Breast epithelium (tissue), 4 donors: ENCODE data around the gene NSMCE3. TPM values are rescaled to one million over a fixed set of nuclear protein-coding genes. Genes with fewer than 3 reads are reported as not detected.
A peak's percentile ranks its signal among the peaks of the same experiment; 100 is the strongest.

Experiments
- DNase-seq, 2 donors: peaks; one replicate each; pipeline ENCODE4 v3.0.0-alpha.2; 2019; ENCODE audit warnings: low spot score in 2 of 2
- H3K27ac ChIP-seq, 2 donors: fragments of 200-600 bp; sonication (generic) in 1 of 2; one replicate each; pipeline ENCODE4 v1.5.1; 2016 to 2019; ENCODE audit warnings: mild to moderate bottlenecking in 1 of 2
- H3K27me3 ChIP-seq, 2 donors: fragments of 200-600 bp; sonication (generic) in 1 of 2; one replicate each; pipeline versions ENCODE4 v1.5.1 to v1.6.0; 2017 to 2019; ENCODE audit warnings: control low read depth in 1 of 2, mild to moderate bottlenecking in 1 of 2
- H3K36me3 ChIP-seq: fragments of 200-600 bp; one replicate; pipeline ENCODE4 v1.5.1; 2019
- H3K4me1 ChIP-seq, 2 donors: fragments of 200-600 bp; sonication (generic); one replicate each; pipeline ENCODE4 v1.5.1; 2016 to 2019; ENCODE audit warnings: control low read depth in 1 of 2
- H3K4me3 ChIP-seq, 3 donors: fragments of 200-600 bp; sonication (generic); 1 replicate in 2 of 3; 2 replicates in 1 of 3; pipeline ENCODE4 v1.5.1; 2016 to 2019; ENCODE audit warnings: mild to moderate bottlenecking in 3 of 3, moderate library complexity in 2 of 3
- H3K9me3 ChIP-seq, 2 donors: fragments of 200-600 bp; sonication (generic) in 1 of 2; one replicate each; pipeline ENCODE4 v1.5.1; 2016 to 2019; ENCODE audit warnings: control low read depth in 1 of 2
- POLR2A ChIP-seq: fragments of 450-650 bp; IDR thresholded peaks from one replicate; pipeline ENCODE4 v1.6.1; 2016; ENCODE audit warnings: antibody characterized with exemption, mild to moderate bottlenecking, moderate library complexity
- POLR2AphosphoS5 ChIP-seq, 3 donors: sonication (generic); formaldehyde crosslinking; IDR thresholded peaks; one replicate each; pipeline ENCODE4 v1.6.1; 2017; ENCODE audit warnings: antibody characterized with exemption in 3 of 3
- intact Hi-C: fragments of 100-400 bp; cut with DNase I; formaldehyde crosslinking; loops from one replicate; pipeline ENCODE4 v1.15.1; 2023; ENCODE audit warnings: low total_unique reads
- total RNA-seq, 3 donors: library from RNA; depleted of rRNA; stranded (reverse); fragments of >200 nt; gene quantifications; one replicate each; pipeline ENCODE4 v1.1.0, GENCODE V29; 2016
- TF ChIP-seq, protein P1 (sequence below), 3 donors: fragments of 450-650 bp; IDR thresholded peaks; one replicate each; pipeline ENCODE4 v1.5.1; 2016 to 2017; ENCODE audit warnings: antibody characterized with exemption in 3 of 3, mild to moderate bottlenecking in 3 of 3, moderate library complexity in 3 of 3

Gene NSMCE3
- total RNA-seq, 3 donors from 2014 or later, result 7.0 to 11.1 (median 8.2) TPM

DNA sequence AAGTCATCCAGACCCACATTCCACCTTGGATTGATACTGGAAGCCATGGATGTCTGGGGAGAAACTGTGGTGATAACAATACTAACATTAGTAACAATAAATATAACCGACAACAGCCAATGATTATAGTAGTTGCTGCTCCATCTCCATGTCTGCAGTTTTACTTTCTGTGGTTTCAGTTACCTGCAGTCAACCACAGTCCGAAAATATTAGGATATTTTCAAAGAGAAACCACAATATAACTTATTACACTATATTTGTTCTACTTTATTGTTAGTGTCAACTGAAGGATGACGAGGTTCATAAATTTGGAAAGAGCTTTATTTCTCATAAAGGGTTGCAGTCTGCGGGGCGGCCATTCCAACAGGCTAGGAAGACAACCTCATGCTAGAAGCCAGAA, 2.6 kb upstream of the NSMCE3 start:
- TF ChIP-seq POLR2AphosphoS5 (IDR thresholded peaks at IDR 0.05) (no peak), POLR2A (no peak)
- TF ChIP-seq, protein P1, sequence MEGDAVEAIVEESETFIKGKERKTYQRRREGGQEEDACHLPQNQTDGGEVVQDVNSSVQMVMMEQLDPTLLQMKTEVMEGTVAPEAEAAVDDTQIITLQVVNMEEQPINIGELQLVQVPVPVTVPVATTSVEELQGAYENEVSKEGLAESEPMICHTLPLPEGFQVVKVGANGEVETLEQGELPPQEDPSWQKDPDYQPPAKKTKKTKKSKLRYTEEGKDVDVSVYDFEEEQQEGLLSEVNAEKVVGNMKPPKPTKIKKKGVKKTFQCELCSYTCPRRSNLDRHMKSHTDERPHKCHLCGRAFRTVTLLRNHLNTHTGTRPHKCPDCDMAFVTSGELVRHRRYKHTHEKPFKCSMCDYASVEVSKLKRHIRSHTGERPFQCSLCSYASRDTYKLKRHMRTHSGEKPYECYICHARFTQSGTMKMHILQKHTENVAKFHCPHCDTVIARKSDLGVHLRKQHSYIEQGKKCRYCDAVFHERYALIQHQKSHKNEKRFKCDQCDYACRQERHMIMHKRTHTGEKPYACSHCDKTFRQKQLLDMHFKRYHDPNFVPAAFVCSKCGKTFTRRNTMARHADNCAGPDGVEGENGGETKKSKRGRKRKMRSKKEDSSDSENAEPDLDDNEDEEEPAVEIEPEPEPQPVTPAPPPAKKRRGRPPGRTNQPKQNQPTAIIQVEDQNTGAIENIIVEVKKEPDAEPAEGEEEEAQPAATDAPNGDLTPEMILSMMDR (IDR thresholded peaks at IDR 0.05), result no peak
- intact Hi-C loops, result no loop called here
- no peaks in the 10 kb centered on the region for H3K36me3 ChIP-seq
- no peaks in the 10 kb centered on the region for H3K9me3 ChIP-seq
- H3K4me1 ChIP-seq, result peaks cover 0 to 7% of the 10 kb centered on the region in 2 donors
- no peaks in the 10 kb centered on the region for H3K27me3 ChIP-seq
- no peak for DNase-seq
- no peak overlapping the region for H3K4me3 ChIP-seq
- no peak overlapping the region for H3K27ac ChIP-seq

DNA sequence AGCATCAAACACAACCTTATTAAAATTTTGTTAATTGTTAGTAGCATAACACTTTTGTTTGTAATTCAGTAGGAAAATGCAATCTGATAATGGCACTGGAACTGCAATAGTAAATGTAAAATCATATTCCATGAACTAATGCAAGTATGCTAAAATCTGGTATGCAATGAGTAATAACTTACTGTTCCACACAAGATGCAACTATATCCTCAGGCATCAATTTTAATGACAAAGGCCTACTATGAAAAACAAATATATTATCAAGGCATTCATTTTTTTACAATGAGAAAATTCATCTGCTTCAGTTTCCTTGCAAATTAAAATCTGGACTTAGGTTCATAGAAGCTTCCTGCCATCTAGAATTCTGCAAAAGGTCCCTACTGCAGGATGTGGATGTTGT, 1.4 kb upstream of the NSMCE3 start:
- Histone ChIP-seq H3K36me3 (no peaks in the 10 kb centered on the region), H3K9me3 (no peaks in the 10 kb centered on the region), H3K4me3 (no peak overlapping the region), H3K27me3 (no peaks in the 10 kb centered on the region), H3K4me1 (peaks cover 0 to 7% of the 10 kb centered on the region in 2 donors), H3K27ac (no peak overlapping the region)
- intact Hi-C loops, result no loop called here
- TF ChIP-seq, protein P1 (IDR thresholded peaks at IDR 0.05), result no peak
- TF ChIP-seq POLR2AphosphoS5 (IDR thresholded peaks at IDR 0.05) (no peak), POLR2A (no peak)
- no peak for DNase-seq

DNA sequence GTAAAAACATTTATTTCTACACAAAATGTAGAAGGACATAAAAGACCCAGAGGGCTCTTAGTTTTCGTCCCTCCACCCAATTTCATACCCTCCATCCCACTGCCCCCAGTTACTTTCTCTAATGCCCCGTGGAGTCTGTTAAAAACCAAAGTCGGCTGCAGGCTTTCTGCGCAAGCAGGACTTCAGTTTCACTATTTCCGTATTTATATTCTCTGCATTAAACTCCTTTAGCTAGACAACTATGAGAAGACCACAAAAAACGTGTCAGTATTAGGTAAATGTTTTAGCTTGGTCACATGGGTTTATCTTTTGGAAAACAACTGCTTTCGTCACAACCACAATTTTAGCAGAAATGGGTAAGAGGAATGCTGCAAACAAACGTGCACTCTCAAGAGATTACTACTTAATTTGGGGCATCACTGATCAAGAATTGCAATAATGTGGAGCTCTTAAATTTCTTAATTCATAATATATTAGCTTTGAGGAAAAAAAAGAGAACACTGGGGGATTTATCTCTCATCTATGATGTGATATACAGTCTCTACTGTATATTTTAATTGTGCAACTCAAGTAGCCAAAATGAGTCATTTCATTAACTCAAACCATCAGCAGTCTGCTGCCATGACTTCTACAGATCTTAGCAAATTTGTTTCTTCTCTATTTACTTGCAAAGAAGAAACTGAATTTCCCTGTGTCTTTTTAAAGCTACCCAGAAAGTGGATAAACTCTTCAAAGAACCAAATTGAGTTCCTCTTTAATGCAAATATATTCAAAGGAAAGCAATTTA, 740 bp upstream of the NSMCE3 start:
- H3K9me3 ChIP-seq, result no peaks in the 10 kb centered on the region
- H3K27ac ChIP-seq, result peak overlapping the region; percentile 91 to 92
- intact Hi-C loops, result no loop called here
- no peaks in the 10 kb centered on the region for H3K36me3 ChIP-seq
- peaks cover 0 to 7% of the 10 kb centered on the region in 2 donors for H3K4me1 ChIP-seq
- TF ChIP-seq POLR2A, result no peak
- TF ChIP-seq, protein P1 (IDR thresholded peaks at IDR 0.05), result no peak
- TF ChIP-seq POLR2AphosphoS5 (IDR thresholded peaks at IDR 0.05), result no peak
- DNase-seq, result no peak
- H3K27me3 ChIP-seq, result no peaks in the 10 kb centered on the region
- H3K4me3 ChIP-seq, result peak overlapping the region; percentile 73 to 85 (median 84)

DNA sequence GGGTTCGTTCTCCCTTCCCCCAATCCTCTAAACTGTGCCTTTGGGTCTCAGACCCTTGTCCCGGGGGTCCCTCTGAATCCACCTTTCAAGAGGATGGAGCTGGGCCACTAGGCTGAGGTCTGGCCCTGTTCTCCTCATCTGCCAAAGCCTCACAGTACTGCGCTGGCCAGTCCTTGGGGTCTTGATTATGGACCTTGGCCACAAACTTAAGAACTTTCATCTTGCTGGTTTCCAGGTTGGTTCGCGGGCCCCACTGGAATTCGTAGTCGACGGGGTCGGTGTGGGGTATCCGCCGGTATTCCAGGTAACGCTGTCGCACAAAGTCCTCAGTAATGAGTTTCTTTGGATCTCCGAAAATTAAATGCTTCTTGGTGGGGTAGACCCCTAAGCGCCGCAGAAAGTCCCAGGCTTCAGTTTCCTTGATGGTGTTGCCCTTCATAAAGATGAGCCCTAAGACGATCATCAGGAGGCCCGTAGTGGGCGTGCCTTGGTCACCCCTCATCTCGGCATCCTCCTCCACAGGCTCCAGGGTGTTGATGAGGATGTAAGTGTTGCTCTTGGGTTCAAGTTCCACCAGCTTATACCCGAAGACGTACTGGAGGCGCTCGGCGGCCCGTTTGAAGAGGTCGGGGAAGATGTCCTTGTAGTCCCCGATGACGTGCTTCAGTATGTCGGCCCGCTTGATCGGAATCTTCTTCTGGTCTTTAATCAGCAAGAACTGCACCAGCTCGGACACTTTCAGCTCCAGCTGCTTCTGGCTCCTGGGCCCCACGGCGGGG, 727 bp downstream of the NSMCE3 start:
- Histone ChIP-seq H3K4me3 (peak overlapping the region; percentile 73 to 85 (median 84)), H3K27me3 (no peaks in the 10 kb centered on the region), H3K4me1 (peaks cover 0 to 7% of the 10 kb centered on the region in 2 donors), H3K27ac (peak overlapping the region; percentile 91 to 92), H3K9me3 (no peaks in the 10 kb centered on the region), H3K36me3 (no peaks in the 10 kb centered on the region)
- TF ChIP-seq POLR2A, result no peak
- TF ChIP-seq, protein P1 (IDR thresholded peaks at IDR 0.05), result no peak
- no peak for TF ChIP-seq POLR2AphosphoS5 (IDR thresholded peaks at IDR 0.05)
- intact Hi-C loops, result no loop called here
- peak in 1 of 2 donors; percentile 30 for DNase-seq
